ENCODE results near the gene PRKCE.
"Not testable (repeated sequence)": the region's sequence is repeated elsewhere in the genome, so short reads cannot be mapped to it uniquely, and the experiment has no call there.

Gene PRKCE

DNA sequence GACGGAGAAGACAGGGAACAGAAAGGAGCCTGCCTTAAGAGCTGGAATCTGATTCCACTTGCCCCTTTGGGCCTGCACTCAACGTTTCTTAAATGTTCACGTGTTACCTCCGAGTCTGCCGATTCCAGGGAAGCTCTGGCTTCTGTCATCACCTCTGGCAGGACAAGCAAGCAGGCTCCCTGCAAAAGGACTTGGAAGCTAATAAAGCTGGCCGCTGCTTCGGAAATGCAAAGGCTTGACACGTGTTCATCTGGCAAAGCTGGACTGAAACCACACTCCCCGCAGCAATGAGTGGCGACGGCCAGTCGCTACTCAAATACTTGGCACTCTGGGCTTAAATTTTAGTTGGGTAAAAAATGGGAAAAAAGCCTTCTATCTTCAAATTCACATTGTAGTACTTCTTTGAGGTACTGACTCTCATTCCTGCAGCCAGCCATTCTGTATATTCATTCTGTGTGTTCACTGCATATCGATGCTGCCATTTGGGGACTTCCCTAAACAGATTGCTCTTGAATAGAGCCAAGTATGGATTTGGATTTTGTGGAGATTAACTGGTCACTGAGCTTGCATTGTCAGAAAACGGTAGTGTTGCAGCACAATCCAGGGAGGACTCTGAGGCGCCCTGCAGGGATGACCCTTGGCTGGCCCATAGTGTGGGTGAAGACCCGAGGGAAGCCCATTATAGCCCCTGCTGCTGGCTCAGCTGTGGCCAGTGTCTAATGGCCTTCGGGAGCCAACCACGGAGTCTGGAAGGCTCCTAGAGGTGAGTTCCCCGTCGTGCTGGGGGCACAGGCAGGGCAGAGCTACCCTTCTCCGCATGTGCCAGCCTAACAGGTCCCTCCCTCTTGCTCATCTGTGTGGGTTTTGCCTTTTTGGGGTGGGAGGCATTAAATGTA, 231.5 kb downstream of the PRKCE start:
- H3K4me3 ChIP-seq (ENCODE audit: low read depth, low read length) = no peak overlapping the region

DNA sequence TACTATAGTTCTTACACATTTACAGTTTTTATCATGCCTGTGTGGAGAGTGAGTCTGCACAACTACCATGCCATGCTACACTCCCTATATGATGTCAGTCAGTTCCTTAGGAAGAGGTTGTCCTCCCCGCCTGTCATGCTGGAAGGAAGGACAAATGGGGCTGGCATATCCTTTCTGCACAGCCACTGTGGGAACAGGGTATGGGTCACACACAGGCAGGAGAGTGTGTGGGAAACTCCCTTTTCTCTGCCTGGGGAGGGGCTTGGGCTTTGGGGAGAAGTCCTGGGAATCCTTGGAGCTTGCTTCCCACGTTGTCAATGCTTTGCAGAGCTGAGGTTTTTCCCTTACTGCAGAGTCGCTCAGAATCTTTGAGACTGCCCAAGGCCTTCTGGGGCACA, 232.1 kb downstream of the PRKCE start:
- no peak overlapping the region for H3K4me3 ChIP-seq (ENCODE audit: low read depth, low read length)

DNA sequence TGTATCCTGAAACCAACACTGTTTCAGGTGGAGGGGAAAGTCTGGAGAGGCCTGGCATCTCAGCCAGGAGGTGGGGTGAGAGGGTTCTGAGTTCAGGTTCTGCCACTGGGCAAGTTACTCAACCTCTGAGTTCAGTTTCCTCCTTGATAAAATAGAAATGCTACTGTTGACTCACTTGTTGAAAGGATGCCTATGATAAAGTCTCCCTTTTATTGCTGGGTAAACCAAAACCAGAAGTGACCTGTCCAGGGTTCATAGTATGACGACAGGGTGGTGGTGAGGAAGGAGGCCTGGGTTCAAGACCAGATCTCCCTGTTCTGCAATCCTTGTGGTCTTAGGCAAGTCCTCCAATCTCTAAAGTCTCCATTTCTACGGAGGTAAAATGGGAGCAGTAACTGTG, 232.7 kb downstream of the PRKCE start:
- no peak overlapping the region for H3K4me3 ChIP-seq (ENCODE audit: low read depth, low read length)

DNA sequence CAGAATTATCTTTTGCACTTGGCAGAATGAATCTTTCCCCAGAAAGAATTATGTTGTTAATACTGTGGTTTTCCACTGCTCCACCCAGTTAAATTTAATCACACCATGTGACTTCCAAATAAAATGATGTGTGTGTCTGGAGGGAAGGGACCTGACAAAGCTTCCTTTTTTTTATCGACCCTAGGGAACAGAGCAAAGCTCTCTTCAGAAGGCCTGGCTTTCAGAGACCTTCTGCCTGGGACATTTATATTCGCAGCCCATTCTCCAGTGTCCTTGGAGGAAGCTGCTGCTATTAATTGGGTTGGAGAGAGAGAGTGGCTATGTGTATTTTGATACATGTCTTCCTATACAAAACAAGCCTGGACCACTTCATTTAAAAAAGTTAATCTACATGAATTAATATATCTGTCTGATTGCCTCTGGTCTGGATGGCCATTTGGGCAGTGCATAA, 233.7 kb downstream of the PRKCE start:
- H3K4me3 ChIP-seq (ENCODE audit: low read depth, low read length) = no peak overlapping the region

DNA sequence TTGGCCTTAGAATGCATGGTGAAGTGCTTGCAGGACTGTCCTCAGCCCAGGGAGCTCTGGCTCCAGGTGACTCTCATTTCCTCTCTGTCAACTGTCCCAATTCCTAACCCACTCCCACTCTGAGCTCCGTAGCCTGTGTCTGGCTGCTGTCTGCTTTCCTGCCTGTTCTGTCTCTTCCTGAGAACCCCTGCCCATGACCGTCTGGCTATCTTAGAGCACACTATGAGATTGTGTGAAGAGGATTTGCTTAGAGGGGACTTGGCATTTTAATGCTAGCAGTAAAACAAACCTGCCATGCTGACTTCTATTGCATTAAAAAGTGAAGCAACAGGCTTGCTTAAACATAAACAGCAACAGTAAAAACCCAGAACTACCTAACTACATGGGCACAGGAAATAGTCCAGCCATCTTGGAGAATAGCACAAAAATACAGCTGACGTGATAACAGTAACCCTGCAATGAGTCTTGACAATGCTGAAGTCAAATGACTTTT, 234.7 kb downstream of the PRKCE start:
- no peak overlapping the region for H3K4me3 ChIP-seq (ENCODE audit: low read depth, low read length)

DNA sequence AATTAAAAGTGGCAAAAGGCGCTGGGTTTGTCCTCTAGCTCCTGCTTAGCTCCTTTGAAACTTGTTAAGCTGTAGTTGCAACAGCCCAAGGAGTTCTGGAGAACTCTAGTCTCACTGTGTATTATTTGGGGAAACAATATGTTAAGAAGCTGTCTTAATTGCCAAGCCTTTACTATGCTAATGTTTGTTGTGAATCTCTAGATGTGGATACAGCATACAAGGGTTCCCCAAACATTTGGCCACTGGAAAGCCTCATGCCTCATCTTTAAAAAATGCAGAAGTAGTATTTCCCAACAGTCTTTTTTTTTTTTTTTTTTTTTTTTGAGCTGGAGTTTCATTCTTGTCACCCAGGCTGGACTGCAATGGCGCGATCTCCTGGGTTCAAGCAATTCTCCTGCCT, 236.7 kb downstream of the PRKCE start:
- no peak overlapping the region for H3K4me3 ChIP-seq (ENCODE audit: low read depth, low read length)

DNA sequence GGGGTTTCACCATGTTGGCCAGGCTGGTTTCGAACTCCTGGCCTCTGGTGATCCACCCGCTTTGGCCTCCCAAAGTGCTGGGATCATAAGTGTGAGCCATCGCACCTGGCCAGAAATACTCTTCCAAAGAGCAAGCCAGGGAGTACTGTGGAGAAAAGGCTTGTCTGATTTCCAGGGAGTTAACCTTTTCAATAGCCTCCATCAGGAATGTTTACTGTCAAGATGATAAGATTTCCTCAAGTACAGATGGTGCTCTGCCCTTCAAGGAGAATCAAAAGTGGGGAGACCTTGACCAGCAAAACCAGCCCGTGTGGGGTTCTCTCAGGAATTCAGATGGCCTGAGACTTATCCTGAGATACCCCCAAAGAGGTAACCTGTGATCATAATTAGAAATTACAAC, 237.2 kb downstream of the PRKCE start:
- H3K4me3 ChIP-seq (ENCODE audit: low read depth, low read length) = no peak overlapping the region

DNA sequence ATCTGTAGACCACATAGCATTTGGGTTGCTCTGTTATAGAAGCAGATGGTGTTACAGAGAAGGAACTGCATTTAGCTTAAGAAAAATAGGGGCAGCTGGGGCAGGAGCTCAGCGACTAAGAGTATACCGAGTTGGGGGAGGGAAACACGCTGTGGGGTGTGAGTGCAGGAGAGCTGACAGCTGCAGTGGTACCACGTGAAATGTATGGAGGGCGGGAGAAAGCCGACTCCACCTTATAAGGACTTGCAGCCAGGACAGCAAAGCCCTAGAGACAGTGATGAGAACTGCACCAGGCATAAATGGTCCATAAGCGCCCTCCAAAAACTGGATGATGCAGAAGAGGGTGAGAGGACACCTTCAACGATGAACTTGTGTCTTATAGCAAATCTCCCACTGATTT, 237.6 kb downstream of the PRKCE start:
- no peak overlapping the region for H3K4me3 ChIP-seq (ENCODE audit: low read depth, low read length)

DNA sequence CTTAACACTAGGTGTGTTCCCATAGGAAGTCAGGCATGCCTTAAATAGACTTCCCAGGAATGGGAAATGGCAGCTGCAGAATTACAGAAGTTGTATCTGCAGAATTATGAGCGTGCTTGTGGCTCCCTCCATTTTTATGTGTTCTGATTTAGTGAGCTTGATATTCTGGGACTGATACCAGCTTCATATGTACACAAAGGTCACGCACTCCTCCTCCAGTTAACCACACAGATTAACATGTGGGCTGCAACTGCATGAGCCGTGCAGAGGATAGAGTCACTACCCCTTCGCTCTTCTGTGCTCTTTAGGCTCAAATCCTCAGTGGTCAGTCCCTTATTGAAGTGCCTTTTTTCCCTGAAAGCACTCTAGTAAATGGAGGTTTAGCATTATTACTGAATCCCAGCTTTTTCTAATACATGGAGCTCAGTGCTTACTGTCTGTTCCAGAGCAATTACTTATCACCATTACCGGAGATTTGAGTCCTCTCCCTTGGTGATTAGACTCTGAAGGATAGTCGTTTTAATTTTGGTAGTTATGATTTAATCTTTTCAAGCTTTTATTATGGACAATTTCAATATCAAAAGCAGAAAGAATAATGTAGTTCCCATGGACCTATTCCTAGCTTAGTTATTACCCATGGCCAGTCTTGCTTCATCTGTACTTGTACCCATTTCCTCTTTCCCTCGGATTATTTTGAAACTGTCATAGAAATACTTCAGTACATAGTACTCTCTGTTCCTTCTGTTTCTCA, 238.3 kb downstream of the PRKCE start:
- no peak overlapping the region for H3K4me3 ChIP-seq (ENCODE audit: low read depth, low read length)

DNA sequence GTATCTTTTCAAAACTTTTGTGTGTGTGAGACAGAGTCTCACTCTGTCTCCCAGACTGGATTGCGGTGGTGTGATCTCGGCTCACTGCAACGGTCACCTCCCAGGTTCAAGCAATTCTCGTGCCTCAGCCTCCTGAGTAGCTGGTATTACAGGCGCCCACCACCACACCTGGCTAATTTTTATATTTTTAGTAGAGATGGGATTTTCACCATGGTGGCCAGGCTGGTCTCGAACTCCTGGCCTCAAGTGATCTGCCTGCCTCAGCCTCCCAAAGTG, 238.8 kb downstream of the PRKCE start:
- not testable (repeated sequence) for H3K4me3 ChIP-seq (ENCODE audit: low read depth, low read length)

DNA sequence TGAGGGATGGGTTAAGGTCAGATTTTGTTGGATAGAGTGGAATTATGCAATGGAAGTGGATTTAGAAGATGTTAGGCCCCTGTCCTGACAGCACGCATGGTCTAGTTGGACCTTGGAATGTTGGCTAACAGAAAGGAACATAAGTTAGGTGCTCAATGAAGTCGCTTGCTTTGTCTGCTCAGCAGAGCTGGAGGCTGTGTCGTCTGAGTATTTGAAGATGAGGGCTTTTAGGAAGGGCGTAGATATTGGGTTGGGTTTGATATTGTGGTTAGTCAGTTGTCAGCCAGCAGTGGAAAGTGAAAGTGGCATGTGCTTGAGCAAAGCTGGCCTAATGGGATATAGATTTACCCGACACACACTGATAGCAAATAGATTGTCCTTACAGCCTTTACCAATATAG, 239.3 kb downstream of the PRKCE start:
- H3K4me3 ChIP-seq (ENCODE audit: low read depth, low read length) = no peak overlapping the region

DNA sequence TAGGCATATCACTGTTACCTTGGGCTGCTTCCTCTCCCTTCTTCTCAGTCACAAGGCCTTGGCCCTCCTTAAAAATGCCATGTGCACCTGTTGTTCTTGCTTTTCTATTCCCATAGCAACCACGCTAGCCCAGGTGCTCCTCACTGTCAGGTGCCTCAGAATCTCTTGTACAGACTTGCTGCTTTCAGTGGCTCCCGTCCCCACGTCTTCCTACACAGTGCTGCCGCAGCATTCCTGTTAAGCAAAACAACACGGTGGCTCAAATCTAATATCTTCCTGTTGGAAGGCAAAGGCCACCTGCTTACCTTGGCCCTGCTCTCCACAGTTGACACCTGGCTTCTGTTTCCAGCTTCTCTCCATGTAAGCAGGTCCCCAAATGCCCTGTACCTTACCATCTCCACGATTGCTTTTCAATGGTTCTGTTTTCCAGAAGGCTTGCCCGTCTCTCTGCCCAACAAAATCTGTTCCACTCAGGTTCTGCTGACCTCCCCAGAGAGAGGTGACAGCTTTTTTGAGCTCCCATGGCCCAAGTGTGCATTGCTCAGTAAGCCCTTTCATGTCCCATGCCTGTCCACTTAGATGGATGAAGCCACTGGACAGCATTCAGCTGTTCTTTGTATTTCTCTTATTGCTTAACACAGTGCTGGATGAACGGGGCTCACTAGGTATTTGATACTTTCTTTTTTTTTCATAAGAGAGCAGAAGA, 240.4 kb downstream of the PRKCE start:
- H3K4me3 ChIP-seq (ENCODE audit: low read depth, low read length) = no peak overlapping the region

DNA sequence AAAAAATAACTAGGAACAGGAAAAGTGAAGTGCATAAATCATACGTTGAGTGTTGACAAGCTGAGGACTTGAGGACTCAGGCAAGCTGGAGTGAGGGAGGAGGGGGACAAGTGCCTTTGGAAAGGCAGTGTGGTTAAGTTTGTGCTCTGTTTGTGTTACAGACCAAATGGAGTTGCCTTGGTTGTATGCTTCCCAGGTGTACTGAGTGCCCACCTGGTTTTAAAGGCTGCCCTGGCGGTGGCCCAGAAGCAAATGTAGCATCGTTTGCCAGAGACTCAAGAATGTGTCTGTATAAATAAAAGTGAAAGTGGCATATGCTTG, 240.9 kb downstream of the PRKCE start:
- H3K4me3 ChIP-seq (ENCODE audit: low read depth, low read length) = no peak overlapping the region

DNA sequence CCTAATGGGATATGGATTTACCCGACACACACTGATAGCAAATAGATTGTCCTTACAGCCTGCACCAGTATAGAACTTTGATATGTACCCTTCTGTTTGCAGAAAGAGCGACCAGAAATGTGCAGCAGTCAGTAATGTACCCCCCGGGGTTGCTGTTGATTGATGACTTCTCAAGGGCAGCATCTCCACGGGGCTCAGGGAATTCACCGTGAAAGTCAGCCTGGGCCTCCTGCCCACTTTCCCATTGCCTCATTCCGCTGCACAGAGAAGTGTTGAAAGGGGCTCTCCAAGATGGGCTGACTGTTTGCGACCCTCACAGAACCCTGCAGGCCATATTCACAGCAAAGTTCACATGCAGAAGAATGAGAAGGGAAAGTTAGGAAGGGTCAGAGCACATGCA, 241.3 kb downstream of the PRKCE start:
- no peak overlapping the region for H3K4me3 ChIP-seq (ENCODE audit: low read depth, low read length)

DNA sequence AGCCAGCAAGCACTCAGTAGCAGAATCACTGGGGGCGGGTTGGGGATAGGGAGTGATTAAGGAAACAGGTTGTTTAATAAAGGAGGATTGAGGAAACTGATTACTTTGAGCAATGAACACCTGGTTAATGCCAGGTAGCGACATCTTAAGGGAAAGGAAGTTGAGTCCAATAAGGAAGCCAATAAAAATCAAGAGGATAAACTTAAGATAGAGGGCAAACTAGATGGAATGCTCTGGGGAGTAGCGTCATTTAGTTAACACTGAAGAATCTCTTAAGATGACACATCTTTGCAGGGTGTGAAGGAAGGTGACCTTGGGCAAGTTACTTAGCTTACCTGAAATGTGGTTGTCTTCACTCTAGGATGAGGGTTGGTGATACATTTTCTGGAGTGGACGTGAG, 242.7 kb downstream of the PRKCE start:
- H3K4me3 ChIP-seq (ENCODE audit: low read depth, low read length) = no peak overlapping the region

DNA sequence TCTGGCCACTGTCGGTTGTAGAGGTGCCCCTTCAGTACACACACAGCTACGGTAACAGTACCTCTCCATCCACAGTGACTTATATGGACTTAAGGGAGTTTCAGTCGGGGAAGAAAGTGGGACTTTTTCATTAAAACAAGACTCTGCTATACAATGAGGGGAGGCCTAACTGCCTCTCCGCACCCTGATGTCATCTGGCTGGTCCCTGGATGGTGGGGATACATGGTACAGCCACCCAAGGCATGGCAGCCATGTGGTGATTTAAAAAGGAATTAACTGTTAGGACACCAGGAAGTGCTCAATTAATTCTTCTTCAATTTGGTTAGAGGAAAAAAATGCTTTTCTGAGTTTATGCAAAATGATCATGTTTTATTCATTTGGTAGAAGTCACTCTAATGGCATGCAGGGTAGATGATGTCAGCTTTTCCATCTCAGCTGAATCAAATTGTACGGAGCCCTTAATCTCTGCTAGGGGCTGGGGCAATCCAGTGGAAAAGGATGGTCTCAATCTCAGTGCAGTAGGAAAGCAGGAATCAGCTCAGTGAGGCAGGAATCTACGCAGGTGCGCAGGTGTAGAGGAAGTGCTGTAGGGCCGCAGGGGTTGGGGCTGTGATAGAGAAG, 243.9 kb downstream of the PRKCE start:
- no peak overlapping the region for H3K4me3 ChIP-seq (ENCODE audit: low read depth, low read length)

DNA sequence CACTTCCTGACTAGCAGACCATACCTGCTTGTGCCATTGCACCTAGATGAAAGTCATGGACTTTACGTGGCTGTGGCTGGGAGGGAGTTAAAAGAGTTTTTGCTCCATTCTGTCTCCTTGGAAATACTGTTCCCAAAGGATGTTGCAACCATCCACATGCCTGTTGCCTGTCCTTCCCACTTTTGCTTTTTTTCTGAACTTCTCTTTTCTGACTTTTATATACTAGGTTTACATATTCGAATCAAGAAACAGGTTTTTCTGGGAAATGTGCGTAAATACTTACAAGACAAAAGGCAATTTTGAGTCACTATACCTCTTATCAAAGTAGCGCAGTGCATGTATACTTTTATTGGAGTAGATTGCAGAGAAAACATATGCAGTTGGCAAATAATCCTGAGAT, 244.8 kb downstream of the PRKCE start:
- H3K4me3 ChIP-seq (ENCODE audit: low read depth, low read length) = no peak overlapping the region

DNA sequence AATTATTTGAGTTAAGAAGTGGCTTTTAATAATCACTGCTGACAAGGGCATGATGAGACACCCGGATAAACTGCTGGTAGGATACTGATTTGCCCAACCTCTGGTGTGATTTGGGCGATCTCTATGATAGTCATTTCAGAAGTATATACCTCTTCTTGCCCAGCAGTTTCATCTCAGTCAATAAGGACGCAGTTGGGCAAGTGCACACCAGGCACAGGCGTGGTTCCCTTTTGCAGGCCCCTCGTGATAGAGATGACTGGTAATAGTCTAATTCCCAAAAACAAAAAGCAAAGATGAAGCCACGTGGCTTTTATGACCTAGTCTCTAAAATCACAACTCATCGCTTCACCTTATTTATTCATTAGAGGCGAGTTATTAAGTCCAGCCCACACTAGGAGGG, 246.4 kb downstream of the PRKCE start:
- no peak overlapping the region for H3K4me3 ChIP-seq (ENCODE audit: low read depth, low read length)

DNA sequence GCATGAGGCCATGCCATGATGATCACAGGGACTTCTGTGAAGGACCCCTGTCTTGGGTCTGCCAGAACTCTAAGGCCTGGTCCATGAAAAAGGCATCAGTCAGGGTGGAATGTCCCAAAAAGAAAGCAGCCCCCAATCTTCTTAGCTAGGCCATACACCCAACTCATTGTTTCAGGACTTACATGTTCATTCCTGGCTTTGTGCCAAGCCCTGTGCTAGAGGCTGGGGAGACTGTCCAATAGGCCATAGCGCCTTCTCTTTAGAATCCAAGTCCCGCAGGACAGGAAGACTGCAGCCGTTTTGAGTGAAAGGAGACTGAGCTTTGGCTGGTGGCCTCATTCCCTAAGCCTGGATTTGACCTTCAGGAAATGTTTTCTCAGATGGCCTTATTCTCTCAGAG, 247.3 kb downstream of the PRKCE start:
- no peak overlapping the region for H3K4me3 ChIP-seq (ENCODE audit: low read depth, low read length)

DNA sequence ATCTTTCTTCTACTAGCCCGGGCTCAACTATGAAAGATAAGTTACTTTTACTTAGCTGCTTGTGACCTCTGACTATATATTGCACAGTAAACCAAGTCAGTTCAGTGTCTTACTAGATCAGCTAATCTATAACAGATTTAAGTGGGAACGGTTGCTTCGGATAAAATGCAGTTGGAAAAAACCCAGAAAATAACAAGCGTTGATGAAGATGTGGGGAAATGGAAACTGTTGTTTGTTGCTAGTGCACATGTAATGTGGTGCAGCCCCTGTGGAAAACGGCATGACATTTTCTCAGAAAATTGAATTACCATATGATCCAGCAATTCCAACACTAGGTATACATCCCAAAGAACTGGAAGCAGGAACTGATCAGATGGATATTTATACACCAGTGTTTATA, 248.5 kb downstream of the PRKCE start:
- H3K4me3 ChIP-seq (ENCODE audit: low read depth, low read length) = no peak overlapping the region

DNA sequence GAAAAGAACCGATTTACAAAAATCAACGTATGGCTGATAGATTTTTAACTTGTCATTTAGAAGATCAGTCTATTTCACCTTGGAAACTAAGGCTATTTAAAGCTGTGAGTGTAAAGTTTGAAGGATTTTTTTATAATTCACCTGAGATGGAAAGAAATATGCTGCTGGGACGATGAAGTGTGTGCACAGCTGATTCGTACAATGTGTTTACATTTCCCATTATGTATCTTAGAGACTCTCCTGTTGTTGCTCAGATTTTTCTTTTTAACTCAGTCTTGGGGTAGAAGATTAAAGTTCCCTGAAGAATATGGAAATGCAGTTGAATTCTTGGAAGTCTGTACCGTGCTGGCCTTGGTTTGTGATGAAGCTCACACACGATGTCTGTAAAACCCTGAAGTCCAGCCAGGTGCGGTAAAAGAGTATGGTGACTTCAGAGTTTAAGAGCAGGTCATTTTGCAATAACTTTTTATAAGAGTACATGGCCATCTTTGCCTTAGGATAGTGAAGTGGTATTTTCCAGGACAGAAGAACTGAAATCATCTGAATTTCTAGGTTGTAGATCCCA, 250.1 kb downstream of the PRKCE start:
- H3K4me3 ChIP-seq (ENCODE audit: low read depth, low read length) = no peak overlapping the region
